RKO (cell line): ENCODE measurements around the gene ATRN.

Experiments used
- DNase-seq: peaks from one replicate; pipeline ENCODE4 v3.0.0-alpha.2; 2016; ENCODE audit warnings: low spot score

Gene ATRN

GRCh38 chr20:3696745-3697587 is 226.1 kb downstream of the ATRN start:
- no peak for DNase-seq

- no peak for DNase-seq
Measured at GRCh38 chr20:3697588-3698305, 226.9 kb downstream of the ATRN start.

GRCh38 chr20:3698591-3699001 is 227.8 kb downstream of the ATRN start:
- no peak for DNase-seq

- DNase-seq, result no peak
Measured at GRCh38 chr20:3699037-3699436, 228.2 kb downstream of the ATRN start.
